AG20443 (cell line): ENCODE measurements around the gene ZNF579.
"Not testable (repeated sequence)": the region's sequence is repeated elsewhere in the genome, so short reads cannot be mapped to it uniquely, and the experiment has no call there.

Source experiments
- DNase-seq: peaks from one replicate; pipeline ENCODE4 v3.0.0; 2012; ENCODE audit warnings: low spot score, mixed read lengths

The ZNF579 gene

GRCh38 chr19:55539090-55539984, 41.3 kb downstream of the ZNF579 start:
- DNase-seq = no peak

DNA sequence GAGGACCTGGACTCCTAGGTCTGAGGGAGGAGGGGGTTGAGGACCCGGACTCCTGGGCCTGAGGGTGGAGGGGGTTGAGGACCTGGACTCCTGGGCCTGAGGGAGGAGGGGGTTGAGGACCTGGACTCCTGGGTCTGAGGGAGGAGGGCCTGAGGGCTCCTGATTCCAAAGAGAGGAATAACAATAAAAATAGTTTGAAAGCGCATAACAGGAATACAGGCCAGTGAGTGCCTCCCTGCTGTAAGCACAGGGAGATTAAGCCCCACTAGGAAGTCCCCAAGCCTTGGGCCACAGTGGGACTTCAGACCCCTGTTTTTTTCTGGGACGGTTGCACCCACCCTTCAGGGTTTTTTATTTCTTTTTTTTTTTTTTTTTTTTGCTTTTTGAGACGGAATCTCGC, 42.5 kb downstream of the ZNF579 start:
- no peak for DNase-seq

GRCh38 chr19:55537741-55538111, 42.9 kb downstream of the ZNF579 start:
- peak; percentile 65 for DNase-seq

GRCh38 chr19:55536951-55537740, 43.5 kb downstream of the ZNF579 start, which contains the start of gene SBK2:
TSS of gene SBK2 (minus strand) at chr19:55537133. CDS start at chr19:55536294, 839 bp downstream.
- no peak for DNase-seq

GRCh38 chr19:55536366-55536765, 44.3 kb downstream of the ZNF579 start:
- no peak for DNase-seq

DNA sequence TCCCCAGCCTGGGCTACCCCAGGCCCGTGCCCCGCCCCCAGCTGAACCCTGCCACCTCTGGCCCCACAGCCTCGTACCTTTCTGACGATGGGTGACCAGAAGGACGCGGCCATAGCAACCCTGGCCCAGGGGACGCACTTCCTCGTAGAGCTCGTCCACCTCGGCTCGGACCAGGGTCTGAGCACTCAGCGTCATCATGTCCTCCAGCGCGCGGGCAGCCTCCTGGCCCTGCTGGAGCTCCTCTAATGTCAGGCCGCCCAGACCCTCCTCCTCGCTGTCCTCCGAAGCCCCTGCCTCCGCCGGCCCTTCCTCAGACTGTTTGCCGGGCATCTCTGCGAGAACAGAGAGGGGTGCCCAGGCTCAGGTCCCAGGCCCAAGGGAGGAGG, 44.7 kb downstream of the ZNF579 start:
- no peak for DNase-seq

DNA sequence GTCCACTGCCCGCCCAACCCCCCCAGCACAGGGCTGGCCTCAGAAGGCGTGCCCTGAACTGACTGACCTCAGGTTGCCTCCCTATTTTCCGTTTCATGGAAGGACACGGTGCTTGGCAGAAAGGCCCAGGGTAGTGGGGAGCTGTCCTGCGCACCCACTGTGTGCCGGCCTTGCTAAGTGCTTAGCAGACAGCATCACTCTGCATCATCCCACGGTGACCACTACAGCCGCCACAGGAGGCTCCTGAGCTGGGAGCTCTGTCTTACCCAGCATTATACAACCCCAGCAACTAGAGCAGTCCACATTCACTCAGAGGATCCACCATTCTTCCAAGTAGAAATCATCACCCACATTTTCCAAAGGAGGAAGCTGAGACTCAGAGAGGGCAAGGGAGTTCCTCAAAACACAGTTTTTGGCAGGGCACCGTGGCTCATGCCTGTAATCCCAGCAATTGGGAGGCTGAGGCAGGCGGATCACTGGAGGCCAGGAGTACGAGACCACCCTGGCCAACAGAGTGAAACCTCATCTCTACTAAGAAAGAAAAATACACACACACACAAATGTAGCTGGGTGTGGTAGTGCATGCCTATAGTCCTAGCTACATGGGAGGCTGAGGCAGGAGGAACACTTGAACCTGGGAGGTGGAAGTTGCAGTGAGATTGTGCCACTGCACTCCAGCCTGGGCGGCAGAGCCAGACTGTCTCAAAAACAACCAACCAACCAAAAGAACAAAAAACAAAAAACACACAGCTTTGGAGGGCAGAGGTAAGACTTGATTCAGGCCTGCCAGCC, 45.3 kb downstream of the ZNF579 start:
- no peak for DNase-seq

DNA sequence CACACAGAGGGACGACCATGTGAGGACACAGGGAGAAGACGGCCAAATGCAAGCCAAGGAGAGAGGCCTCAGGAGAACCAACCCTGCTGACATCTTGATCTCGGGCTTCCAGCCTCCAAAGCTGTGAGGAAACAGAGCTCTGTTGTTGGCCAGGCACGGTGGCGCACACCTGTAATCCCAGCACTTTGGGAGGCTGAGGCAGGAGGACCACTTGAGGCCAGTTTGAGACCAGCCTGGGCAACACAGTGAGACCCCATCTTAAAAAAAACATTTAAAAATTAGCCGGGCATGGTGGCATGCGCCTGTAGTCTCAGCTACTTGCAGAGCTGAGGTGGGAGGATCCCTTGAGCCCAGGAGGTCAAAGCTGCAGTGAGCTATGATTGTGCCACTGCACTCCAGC, 46.4 kb downstream of the ZNF579 start:
- not testable (repeated sequence) for DNase-seq

DNA sequence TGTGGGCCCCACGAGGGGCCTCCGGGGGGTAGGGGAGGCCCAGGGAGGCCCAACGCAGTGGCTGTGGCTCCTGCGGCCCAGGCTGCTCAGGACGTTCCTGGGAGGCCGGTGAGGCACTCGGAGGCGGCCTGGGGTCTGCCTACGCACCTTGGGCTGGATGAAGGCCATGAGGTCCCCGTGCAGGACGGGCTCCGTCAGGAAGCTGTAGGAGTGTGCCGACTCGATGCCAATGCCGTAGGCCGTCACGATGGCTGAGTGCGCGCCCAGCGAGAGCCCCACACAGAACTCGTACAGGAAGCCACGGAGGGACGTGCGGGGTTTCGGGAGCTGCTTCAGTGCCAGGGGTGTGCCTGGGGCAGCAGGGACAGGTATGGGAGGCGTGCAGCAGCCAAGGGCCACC, 49.7 kb downstream of the ZNF579 start:
- DNase-seq = no peak

GRCh38 chr19:55529636-55530234, 50.9 kb downstream of the ZNF579 start:
- DNase-seq = no peak

- DNase-seq = peak; percentile 45
These were observed 52.4 kb downstream of the ZNF579 start for GRCh38 chr19:55528030-55528803.

DNA sequence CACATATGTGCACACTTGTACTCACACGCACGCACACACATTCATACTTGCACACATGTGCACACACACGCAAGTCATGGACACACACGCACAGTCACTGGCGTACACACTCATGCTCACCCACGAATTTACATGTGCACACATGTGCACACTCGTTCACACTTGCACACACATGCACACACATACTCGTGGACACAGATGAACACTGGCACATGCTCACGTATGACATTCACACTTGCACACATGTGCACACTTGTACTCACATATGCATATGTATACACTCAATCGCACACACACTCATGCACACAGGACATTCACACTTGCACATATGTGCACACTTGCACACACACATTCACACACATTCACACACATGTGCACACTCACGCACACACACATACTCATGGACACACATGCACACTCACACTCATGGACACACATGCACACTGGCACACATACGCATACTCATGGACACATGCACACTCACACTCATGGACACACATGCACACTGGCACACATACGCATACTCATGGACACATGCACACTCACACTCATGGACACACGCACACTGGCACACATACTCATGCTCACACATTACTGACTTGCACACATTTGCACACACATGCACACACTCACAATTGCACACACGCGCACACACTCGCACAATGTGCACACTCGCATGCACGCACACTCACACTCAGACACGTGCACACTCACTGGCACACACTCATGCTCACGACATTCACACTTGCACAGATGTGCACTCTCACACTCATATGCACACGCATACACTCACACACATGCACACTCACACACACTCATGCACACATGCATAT, 53.2 kb downstream of the ZNF579 start:
- DNase-seq = no peak
